ENCODE measurements around the gene ADGRL3. TPM values are rescaled to one million over a fixed set of nuclear protein-coding genes. Genes with fewer than 3 reads are reported as not detected.

Gene ADGRL3
- total and polyA plus RNA-seq, 4 donors: 0.07 to 1.7 (median 0.82) TPM

GRCh38 chr4:61251129-61251528 lies 51.0 kb downstream of the ADGRL3 start:
- WGBS: 70% methylated on average over 6 of the region's 6 CpGs
- Histone ChIP-seq H3K27ac (ENCODE audit: low read depth in 1 of 2, low read length in 2 of 2) (no peak overlapping the region), H3K36me3 (ENCODE audit: control insufficient read depth in 4 of 4, insufficient read depth in 3 of 4, low read depth in 1 of 4, low read length in 3 of 4) (no peaks in the 10 kb centered on the region), H3K4me3 (ENCODE audit: low read depth in 1 of 3, low read length in 3 of 3) (no peak overlapping the region), H3K9ac (ENCODE audit: low read depth in 1 of 2, low read length in 2 of 2) (no peak overlapping the region), H3K4me1 (ENCODE audit: control insufficient read depth in 4 of 4, insufficient read depth in 4 of 4, low read length in 3 of 4) (no peaks in the 10 kb centered on the region), H3K27me3 (ENCODE audit: control insufficient read depth in 4 of 4, insufficient read depth in 4 of 4, low read length in 3 of 4) (no peaks in the 10 kb centered on the region), H3K9me3 (ENCODE audit: control insufficient read depth in 4 of 4, low read length in 3 of 4) (no peaks in the 10 kb centered on the region)
- DNase-seq (ENCODE audit: low spot score): no peak
- TF ChIP-seq SP1 (IDR thresholded peaks at IDR 0.05) (no peak), FOXA1 (IDR thresholded peaks at IDR 0.05) (no peak), JUND (IDR thresholded peaks at IDR 0.05) (no peak)

GRCh38 chr4:61254406-61254805 lies 54.3 kb downstream of the ADGRL3 start:
- DNase-seq (ENCODE audit: low spot score): no peak
- Histone ChIP-seq H3K27ac (ENCODE audit: low read depth in 1 of 2, low read length in 2 of 2) (no peak overlapping the region), H3K9me3 (ENCODE audit: control insufficient read depth in 4 of 4, low read length in 3 of 4) (no peaks in the 10 kb centered on the region), H3K27me3 (ENCODE audit: control insufficient read depth in 4 of 4, insufficient read depth in 4 of 4, low read length in 3 of 4) (peaks cover 0 to 4% (median 0%) of the 10 kb centered on the region in 4 donors), H3K9ac (ENCODE audit: low read depth in 1 of 2, low read length in 2 of 2) (no peak overlapping the region), H3K4me3 (ENCODE audit: low read depth in 1 of 3, low read length in 3 of 3) (no peak overlapping the region), H3K36me3 (ENCODE audit: control insufficient read depth in 4 of 4, insufficient read depth in 3 of 4, low read depth in 1 of 4, low read length in 3 of 4) (no peaks in the 10 kb centered on the region), H3K4me1 (ENCODE audit: control insufficient read depth in 4 of 4, insufficient read depth in 4 of 4, low read length in 3 of 4) (no peaks in the 10 kb centered on the region)
- WGBS: 63% methylated on average over 3 of the region's 3 CpGs
- TF ChIP-seq, protein P1, sequence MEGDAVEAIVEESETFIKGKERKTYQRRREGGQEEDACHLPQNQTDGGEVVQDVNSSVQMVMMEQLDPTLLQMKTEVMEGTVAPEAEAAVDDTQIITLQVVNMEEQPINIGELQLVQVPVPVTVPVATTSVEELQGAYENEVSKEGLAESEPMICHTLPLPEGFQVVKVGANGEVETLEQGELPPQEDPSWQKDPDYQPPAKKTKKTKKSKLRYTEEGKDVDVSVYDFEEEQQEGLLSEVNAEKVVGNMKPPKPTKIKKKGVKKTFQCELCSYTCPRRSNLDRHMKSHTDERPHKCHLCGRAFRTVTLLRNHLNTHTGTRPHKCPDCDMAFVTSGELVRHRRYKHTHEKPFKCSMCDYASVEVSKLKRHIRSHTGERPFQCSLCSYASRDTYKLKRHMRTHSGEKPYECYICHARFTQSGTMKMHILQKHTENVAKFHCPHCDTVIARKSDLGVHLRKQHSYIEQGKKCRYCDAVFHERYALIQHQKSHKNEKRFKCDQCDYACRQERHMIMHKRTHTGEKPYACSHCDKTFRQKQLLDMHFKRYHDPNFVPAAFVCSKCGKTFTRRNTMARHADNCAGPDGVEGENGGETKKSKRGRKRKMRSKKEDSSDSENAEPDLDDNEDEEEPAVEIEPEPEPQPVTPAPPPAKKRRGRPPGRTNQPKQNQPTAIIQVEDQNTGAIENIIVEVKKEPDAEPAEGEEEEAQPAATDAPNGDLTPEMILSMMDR (IDR thresholded peaks at IDR 0.05; ENCODE audit: low read depth, low read length, missing input control): no peak
- TF ChIP-seq TAF1 (conservative IDR thresholded peaks at IDR 0.05) (no peak), HNF4A (conservative IDR thresholded peaks at IDR 0.05) (no peak), REST (IDR thresholded peaks at IDR 0.05) (no peak)

- TF ChIP-seq ATF3 (IDR thresholded peaks at IDR 0.05): no peak
- TF ChIP-seq FOXA1 (IDR thresholded peaks at IDR 0.05): no peak
- no peak for TF ChIP-seq NR2F2 (IDR thresholded peaks at IDR 0.05)
- no peak for TF ChIP-seq TAF1 (conservative IDR thresholded peaks at IDR 0.05)
- TF ChIP-seq FOXA2 (IDR thresholded peaks at IDR 0.05): no peak
- TF ChIP-seq YY1 (IDR thresholded peaks at IDR 0.05): no peak
- Histone ChIP-seq H3K27me3 (ENCODE audit: control insufficient read depth in 4 of 4, insufficient read depth in 4 of 4, low read length in 3 of 4) (no peaks in the 10 kb centered on the region), H3K4me1 (ENCODE audit: control insufficient read depth in 4 of 4, insufficient read depth in 4 of 4, low read length in 3 of 4) (no peaks in the 10 kb centered on the region), H3K9ac (ENCODE audit: low read depth in 1 of 2, low read length in 2 of 2) (no peak overlapping the region), H3K36me3 (ENCODE audit: control insufficient read depth in 4 of 4, insufficient read depth in 3 of 4, low read depth in 1 of 4, low read length in 3 of 4) (no peaks in the 10 kb centered on the region), H3K4me3 (ENCODE audit: low read depth in 1 of 3, low read length in 3 of 3) (no peak overlapping the region), H3K9me3 (ENCODE audit: control insufficient read depth in 4 of 4, low read length in 3 of 4) (no peaks in the 10 kb centered on the region), H3K27ac (ENCODE audit: low read depth in 1 of 2, low read length in 2 of 2) (no peak overlapping the region)
- 47% methylated on average over 6 of the region's 6 CpGs for WGBS
- DNase-seq (ENCODE audit: low spot score): no peak
Measured at GRCh38 chr4:61273233-61273632, 73.1 kb downstream of the ADGRL3 start.

Data from liver (tissue), 9 donors.